ENCODE measurements around the gene COX17. TPM values are rescaled to one million over a fixed set of nuclear protein-coding genes. Genes with fewer than 3 reads are reported as not detected.

COX17 gene
- polyA plus RNA-seq, 3 donors: 23.0 to 83.6 (median 81.6) TPM

- no peaks in the 10 kb centered on the region for H3K36me3 ChIP-seq (replicated peaks in 1 of 2; ENCODE audit: control insufficient read depth in 1 of 2, insufficient read depth in 2 of 2, low read length in 2 of 2)
- no peaks in the 10 kb centered on the region for H3K9me3 ChIP-seq (replicated peaks in 1 of 2; ENCODE audit: control insufficient read depth in 1 of 2, insufficient read depth in 1 of 2, low read length in 2 of 2)
- no peak overlapping the region for H3K9ac ChIP-seq (ENCODE audit: insufficient read depth, low read length, poor library complexity, severe bottlenecking)
- H3K4me1 ChIP-seq (ENCODE audit: control insufficient read depth in 1 of 2, insufficient read depth in 2 of 2, low read length in 2 of 2): peaks cover 10 to 11% of the 10 kb centered on the region in 2 donors
- no CpG with 5 or more reads among the region's 2 CpGs for WGBS (ENCODE audit: insufficient coverage)
- Mint-ChIP-seq H3K4me1 (peaks cover 14% of the 10 kb centered on the region), H3K27ac (no peak overlapping the region), H3K36me3 (peaks cover 10 to 13% of the 10 kb centered on the region in 2 donors), H3K4me3 (no peak overlapping the region), H3K9me3 (no peaks in the 10 kb centered on the region), H3K27me3 (ENCODE audit: low read depth in 3 of 3) (peaks cover 0 to 2% (median 0%) of the 10 kb centered on the region in 3 donors)
- H3K27ac ChIP-seq (ENCODE audit: low read depth in 1 of 2, low read length in 2 of 2): no peak overlapping the region
- intact Hi-C loops (cut with micrococcal nuclease): loop anchor here in 1 of 2 donors (10.0 kb wide), 1 partner anchor 59 kb away; no protein-coding TSS in a partner anchor
- no peak for TF ChIP-seq CTCF (IDR thresholded peaks at IDR 0.05)
- H3K79me2 ChIP-seq (ENCODE audit: insufficient read depth, low read length): no peaks in the 10 kb centered on the region
- no peak overlapping the region for H2AFZ ChIP-seq (ENCODE audit: insufficient read depth, low read depth, low read length, poor library complexity, severe bottlenecking)
- no peaks in the 10 kb centered on the region for H3K27me3 ChIP-seq (ENCODE audit: control insufficient read depth in 2 of 2, insufficient read depth in 2 of 2, low read length in 2 of 2)
- H3K4me2 ChIP-seq (replicated peaks; ENCODE audit: extremely low read depth, low read length, poor library complexity, severe bottlenecking): no peak overlapping the region
- no peaks in the 10 kb centered on the region for H4K20me1 ChIP-seq (ENCODE audit: insufficient read depth, low read length)
- peak in 1 of 3 donors; percentile 36 for DNase-seq
- H3K4me3 ChIP-seq (replicated peaks in 1 of 3; ENCODE audit: low read depth in 2 of 3, low read length in 3 of 3): no peak overlapping the region
Observed at GRCh38 chr3:119643528-119643927, 33.7 kb downstream of the COX17 start.

GRCh38 chr3:119642746-119643473, 34.3 kb downstream of the COX17 start:
- Histone ChIP-seq H3K79me2 (ENCODE audit: insufficient read depth, low read length) (no peaks in the 10 kb centered on the region), H3K4me1 (ENCODE audit: control insufficient read depth in 1 of 2, insufficient read depth in 2 of 2, low read length in 2 of 2) (peaks cover 17% of the 10 kb centered on the region in 2 donors), H3K4me2 (replicated peaks; ENCODE audit: extremely low read depth, low read length, poor library complexity, severe bottlenecking) (no peak overlapping the region), H3K27ac (ENCODE audit: low read depth in 1 of 2, low read length in 2 of 2) (no peak overlapping the region), H4K20me1 (ENCODE audit: insufficient read depth, low read length) (no peaks in the 10 kb centered on the region), H3K9ac (ENCODE audit: insufficient read depth, low read length, poor library complexity, severe bottlenecking) (no peak overlapping the region), H3K27me3 (ENCODE audit: control insufficient read depth in 2 of 2, insufficient read depth in 2 of 2, low read length in 2 of 2) (no peaks in the 10 kb centered on the region), H2AFZ (ENCODE audit: insufficient read depth, low read depth, low read length, poor library complexity, severe bottlenecking) (no peak overlapping the region), H3K9me3 (replicated peaks in 1 of 2; ENCODE audit: control insufficient read depth in 1 of 2, insufficient read depth in 1 of 2, low read length in 2 of 2) (no peaks in the 10 kb centered on the region), H3K4me3 (replicated peaks in 1 of 3; ENCODE audit: low read depth in 2 of 3, low read length in 3 of 3) (no peak overlapping the region), H3K36me3 (replicated peaks in 1 of 2; ENCODE audit: control insufficient read depth in 1 of 2, insufficient read depth in 2 of 2, low read length in 2 of 2) (no peaks in the 10 kb centered on the region)
- Mint-ChIP-seq H3K4me3 (no peak overlapping the region), H3K36me3 (peaks cover 5 to 9% of the 10 kb centered on the region in 2 donors), H3K9me3 (no peaks in the 10 kb centered on the region), H3K27me3 (ENCODE audit: low read depth in 3 of 3) (no peaks in the 10 kb centered on the region), H3K4me1 (peaks cover 20% of the 10 kb centered on the region), H3K27ac (peak overlapping the region in 1 of 7 donors; percentile 43)
- no peak for TF ChIP-seq CTCF (IDR thresholded peaks at IDR 0.05)
- WGBS (ENCODE audit: insufficient coverage): 96% methylated on average over 3 of the region's 5 CpGs
- no peak for DNase-seq
- intact Hi-C loops (cut with micrococcal nuclease): loop anchor here in 1 of 2 donors (10.0 kb wide), 1 partner anchor 58 kb away; no protein-coding TSS in a partner anchor
